SH-SY5Y (cell line): Measurements from ENCODE around the gene MAPK8IP2.

Source experiments
- GATA2 ChIP-seq: IDR thresholded peaks from 2 replicates; pipeline ENCODE4 v1.6.1; 2011; ENCODE audit warnings: mild to moderate bottlenecking, low read depth, low read length
- GATA3 ChIP-seq: IDR thresholded peaks from 2 replicates; pipeline ENCODE4 v1.6.1; 2011; ENCODE audit warnings: low read depth, mild to moderate bottlenecking, low read length, moderate library complexity

Gene MAPK8IP2

DNA sequence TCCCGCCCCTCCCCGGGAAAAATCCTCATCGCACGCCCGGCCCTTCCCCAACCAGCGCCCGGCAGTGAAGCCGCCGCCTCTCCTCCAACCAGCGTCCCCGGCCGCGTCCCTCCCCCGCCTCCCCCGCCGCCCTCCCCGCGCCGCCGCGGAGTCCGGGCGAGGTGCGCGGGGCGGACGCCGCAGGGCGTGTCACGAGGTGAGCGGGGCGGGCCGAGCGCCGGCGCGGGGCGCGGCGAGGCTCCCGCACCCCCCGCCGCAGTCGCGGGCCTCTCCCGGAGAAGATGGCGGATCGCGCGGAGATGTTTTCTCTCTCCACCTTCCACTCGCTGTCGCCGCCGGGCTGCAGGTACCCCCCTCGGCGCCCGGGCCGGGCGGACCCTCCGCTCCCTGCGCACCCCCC, at the start of gene MAPK8IP2:
Gene MAPK8IP2 (plus strand): TSS at position 256 of the 400 bp plus-strand sequence. CDS start 26 bp downstream, at position 282.
- TF ChIP-seq GATA2 (no peak), GATA3 (no peak)

DNA sequence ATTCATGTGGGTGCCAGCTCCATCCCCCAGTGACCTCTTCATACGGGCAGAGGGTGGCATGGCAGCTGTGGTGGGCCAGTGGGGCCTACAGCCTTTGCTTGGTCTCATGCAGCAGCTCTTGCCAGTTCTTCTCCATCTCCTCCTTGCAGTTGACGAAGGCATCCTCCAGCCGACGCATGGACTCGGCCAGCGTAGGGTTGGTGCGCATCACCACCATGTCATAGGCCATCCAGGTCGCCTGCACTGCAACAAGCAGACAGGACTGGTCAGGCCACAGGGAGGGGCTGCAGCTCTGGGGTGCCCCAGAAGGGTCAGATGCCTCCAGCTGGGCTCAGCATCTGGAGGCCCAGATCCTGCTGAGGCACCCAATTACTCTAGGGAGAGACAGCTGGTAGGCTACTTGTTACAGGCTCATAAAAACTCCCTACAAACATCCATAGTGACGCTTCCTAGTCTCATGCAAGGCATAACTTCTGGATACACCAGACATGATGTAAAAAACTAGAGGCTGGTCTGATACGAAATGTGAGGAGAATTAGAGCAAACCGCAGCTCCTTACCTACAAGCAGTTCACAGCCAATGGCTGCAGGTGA, 49.3 kb upstream of the MAPK8IP2 start:
- no peak for TF ChIP-seq GATA3
- no peak for TF ChIP-seq GATA2

DNA sequence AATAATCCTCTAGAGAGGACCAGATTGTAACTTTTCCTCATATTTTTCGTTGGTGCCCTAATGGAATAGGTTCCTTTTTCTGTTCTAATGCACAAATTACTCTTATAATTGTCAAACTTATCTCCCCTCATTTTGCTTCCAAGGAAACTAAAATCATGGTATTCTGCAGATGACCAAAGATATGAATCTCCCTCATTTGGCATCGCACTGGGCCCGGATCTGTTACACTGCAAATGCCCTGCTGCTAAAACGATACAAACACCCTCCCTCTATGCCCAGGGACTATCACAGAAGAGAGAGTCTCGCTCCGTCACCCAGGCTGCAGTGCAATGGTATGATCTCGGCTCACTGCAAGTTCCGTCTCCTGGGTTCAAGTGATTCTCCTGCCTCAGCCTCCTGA, 47.3 kb upstream of the MAPK8IP2 start:
- TF ChIP-seq GATA3 = peak; percentile 48; the same call in 1 of the 2 replicates
- TF ChIP-seq GATA2 = peak; percentile 81

DNA sequence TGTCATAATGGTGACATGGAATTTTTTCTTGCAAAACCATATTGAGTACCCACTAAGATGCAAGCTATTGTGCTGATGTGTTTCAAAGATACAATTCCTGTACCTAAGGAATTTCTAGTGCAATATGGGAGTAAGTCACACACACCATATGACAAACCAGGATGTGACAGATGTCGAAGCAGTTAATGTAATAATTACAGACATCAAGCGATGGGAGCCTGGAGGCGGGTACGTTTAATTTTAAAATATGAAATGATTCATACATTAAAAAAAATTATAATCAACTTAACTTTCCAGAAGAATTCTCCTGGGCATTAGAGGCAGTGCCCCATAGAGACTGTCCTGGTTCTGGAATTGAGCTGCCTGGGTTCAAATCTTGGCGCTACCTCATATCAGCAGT, 43.9 kb upstream of the MAPK8IP2 start:
- TF ChIP-seq GATA2 (no peak), GATA3 (no peak)

DNA sequence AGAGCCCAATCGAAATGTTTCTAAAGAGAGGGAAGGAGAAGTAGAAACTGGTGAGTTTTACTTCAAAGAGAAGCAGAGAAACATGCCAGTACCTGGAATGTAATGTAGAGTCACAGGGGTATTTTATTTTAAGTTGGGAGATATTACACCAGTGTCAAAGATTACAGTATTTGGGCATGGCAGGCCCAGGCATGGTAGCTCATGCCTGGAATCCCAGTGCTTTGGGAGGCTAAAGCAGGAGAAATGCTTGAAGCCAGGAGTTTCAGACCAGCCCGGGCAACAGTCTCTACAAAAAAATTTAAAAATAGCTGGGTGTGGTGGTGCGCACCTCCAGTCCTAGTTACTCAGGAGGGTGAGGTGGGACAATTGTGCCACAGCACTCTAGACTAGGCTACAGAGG, 40.6 kb upstream of the MAPK8IP2 start:
- TF ChIP-seq GATA3 (no peak), GATA2 (no peak)

DNA sequence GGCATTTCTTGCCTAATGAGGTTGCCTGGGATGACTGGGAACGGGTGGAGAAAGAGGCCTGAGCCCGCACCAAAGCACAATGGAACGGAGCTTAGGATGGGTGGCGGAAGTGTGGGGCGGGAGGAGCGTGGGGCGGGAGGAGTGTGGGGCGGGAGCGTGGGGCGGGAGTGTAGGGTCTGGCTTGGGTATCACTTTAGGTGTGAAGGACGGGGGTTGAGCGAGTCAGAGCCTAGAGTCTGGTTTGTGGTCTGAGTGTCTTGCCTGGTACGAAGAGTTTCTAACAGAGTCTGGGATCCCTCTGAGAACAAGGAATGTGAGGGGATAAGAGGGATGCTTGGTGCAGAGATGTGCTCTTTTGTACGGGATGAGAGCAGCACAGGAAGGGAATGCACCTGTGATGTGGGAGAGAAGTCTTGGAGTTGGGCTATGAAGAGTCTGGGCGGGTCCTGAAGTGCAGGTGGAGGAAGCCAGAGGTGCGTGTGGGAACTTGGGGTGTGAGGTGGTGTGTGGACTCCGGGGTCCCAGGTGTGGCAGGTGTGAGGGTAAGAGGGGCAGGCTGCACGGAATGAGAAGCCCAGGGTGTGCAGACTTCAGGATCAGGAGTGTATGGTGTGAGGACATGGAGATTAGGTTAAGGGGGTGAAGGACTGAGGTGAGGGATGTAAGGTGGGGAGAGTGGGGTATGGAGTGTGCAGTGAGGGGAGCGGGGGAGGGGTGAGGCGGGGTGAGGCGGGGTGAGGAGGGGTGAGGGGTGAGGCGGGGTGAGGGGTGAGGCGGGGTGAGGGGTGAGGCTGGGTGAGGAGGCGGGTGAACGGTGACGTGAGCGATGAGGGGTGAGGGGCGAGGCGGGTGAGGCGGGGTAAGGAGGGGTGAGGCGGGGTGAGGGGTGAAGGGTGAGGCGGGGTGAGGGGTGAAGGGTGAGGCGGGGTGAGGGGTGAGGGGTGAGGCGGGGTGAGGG, 38.9 kb upstream of the MAPK8IP2 start:
- TF ChIP-seq GATA3 = no peak
- TF ChIP-seq GATA2 = no peak

DNA sequence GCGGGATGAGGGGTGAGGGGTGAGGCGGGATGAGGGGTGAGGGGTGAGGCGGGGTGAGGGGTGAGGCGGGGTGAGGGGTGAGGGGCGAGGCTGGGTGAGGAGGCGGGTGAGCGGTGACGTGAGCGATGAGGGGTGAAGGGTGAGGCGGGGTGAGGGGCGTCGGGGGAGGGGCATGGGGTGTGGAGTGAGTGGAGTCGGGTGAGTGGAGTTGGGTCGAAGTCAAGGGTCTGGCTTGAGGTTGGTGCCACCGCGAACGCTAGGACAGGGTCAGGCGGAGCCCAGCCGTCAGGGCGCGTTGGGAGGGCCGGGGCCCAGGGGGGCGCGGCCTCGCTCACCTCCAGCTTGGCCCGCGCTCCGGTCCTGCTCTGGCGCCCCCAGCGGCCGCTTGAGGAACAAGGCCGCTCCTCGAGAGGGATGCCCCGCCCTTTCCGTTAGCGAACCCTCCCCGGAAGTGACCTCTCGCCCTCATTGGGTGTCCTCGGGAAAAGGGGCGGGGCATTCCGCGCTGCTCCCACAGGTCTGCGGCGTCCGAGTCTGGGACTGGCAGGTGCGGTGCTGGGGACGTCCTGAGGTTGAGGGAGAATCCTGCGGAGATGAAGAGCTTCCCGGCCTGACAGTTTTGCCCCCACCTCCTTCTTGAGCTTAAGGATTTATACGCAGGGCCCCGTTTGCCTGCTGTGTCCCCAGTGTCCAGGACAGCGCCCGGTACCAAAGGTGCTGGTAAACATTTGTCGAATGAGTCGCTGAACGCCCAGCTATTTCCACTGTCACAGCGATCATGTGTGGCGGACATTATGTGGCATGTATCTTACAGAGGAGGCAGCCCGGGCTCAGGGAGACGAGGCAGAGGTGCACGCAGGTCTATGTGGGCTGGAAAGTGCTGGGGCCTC, 37.8 kb upstream of the MAPK8IP2 start, which contains the start of gene SYCE3:
Gene SYCE3 (minus strand): TSS at position 397 of the 890 bp plus-strand sequence. CDS start 6,514 bp downstream, outside the sequence.
- TF ChIP-seq GATA2 (no peak), GATA3 (no peak)

DNA sequence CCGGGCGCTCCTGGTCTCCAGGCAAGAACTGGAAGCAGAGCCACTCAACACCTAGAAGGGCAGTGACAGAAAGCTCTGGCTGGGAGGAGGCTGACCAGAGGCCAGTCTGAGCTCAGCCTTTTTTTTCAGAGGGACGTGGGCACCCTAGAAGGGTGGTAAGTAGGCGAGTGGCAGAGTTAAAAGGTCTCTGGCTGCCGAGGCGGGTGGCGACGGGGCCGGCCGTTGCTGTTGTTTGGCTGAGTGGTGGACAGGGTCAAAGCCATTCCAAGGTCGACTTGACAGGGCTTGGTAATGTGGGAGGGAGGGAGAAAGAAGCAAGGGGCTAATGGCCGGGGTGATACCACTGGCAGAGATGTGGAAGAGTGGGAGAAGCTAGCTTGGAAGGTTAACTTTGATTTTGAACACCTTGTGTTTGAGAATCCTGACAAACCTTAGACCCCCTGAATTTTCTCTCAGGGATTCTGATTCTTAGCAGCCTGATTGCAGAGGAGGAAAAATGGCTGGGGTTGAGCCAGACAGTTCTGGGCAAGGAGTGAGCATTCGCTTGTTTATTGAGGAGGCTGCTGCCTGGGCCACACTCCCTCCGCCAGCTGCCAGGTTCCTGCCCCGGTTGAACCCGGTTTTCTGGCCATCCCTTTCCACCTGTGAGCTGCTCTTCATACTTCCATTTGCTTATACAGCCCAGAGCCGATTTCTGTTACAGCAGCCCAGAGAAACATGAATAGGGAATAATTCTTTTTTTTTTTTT, 37.0 kb upstream of the MAPK8IP2 start:
- no peak for TF ChIP-seq GATA2
- TF ChIP-seq GATA3 = no peak

DNA sequence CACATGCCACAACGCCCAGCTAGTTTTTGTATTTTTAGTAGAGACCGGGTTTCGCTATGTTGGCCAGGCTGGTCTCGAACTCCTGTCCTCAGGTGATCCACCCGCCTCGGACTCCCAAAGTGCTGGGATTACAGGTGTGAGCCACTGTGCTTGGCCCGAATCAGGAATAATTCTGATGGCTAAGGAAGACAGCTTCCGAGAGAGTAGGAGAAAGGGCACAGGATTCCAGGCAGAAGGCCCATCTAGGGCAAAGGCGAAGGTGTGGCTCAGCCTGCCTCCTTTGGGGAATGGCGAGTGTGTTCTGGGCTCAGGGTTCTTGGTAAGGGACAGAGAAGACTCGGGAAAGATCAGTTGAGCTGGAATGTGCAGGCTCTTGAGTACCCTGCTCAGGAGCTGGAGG, 36.3 kb upstream of the MAPK8IP2 start:
- no peak for TF ChIP-seq GATA3
- TF ChIP-seq GATA2 = no peak

DNA sequence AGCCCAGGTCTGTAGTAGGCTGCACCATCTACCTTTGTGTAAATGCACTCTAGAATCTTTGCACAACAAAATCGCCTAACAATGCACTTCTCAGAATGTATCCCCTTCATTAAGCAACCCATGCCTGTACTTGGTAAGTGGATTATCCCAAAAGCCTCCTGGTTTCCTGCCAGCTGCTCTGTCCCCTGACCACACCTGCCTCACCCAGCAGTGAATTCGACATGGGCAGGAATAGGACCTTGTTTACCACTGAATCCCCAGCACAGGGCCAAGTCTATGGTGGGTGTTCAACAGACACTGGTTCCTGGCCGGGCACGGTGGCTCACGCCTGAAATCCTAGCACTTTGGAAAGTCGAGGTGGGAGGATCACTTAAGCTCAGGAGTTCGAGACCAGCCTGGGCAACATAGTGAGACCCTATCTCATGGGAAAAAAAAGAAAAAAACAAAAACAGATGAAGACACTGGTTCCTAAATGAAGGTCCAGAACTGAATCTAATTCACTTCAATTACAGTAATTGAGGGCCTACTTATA, 32.8 kb upstream of the MAPK8IP2 start:
- TF ChIP-seq GATA2 (no peak), GATA3 (no peak)

DNA sequence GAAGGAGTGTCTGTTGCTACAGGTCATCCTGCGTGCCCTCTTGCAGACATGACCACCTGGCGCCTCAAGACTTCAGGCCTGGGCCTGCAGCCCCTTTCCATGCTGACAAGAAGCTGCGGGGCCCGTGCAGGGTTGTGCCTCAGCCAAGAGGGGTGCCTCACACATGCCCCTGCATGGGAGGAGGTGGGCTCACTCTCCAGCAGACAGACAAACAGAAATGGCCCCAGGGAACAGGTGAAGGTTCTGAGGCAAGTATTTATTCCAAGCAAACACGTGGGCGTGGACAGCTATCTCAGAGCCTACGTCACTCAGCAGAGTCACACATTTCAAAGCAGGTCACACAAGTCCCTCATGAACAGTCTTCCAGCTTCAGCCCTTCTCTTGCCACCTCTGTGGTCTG, 32.0 kb upstream of the MAPK8IP2 start:
- TF ChIP-seq GATA3 (no peak), GATA2 (no peak)

DNA sequence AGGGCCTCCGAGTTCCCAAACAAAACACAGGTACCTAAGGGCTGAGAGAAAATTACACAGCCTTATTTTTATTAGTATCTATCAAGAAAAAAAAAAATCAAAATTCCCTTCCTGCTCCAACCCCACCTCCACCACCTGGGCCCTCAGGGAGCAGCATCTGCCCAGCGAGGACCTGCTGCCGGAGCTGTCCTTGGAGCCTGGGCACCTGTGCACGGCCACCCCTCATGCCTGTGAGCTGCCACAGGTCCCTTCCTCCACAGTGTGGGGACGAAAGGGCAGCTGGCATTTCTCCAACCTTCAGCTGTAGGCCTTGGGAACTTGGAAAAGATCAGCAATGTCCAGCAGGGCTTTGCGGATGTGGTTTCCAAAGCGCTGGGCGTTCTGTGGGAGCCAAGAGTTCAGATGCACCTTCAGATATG, 31.5 kb upstream of the MAPK8IP2 start:
- no peak for TF ChIP-seq GATA3
- TF ChIP-seq GATA2 = no peak

DNA sequence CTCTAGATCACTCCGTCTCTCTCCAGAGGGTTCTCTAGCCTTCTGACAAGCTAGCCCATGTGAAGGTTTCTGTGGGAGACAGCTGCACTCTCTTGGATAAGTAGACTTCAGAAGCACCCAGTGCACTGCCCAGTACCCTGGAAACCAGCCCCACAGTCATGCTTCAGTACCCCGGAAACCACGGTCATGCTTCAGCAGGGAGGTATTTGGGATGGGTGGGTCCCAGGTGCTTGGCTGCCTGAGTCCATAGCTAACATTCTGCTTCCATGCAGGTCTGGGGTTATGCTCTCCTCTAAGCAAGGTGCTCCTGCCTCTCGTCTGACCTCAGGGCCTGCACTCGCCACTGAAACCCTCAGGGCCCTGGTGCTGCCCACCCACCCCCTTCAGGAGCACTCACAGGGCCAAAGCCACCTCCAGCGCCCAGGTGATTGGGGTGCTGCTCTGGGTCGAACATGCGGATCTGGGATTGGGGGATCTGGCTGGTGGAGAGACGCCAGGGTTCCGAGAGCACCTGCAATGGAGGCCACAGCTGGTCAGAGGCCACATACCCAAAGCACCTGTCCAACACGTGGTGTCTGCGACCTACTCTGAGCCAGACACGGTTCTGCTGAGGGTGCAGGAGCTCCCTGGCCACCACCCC, 30.6 kb upstream of the MAPK8IP2 start:
- no peak for TF ChIP-seq GATA2
- no peak for TF ChIP-seq GATA3
